Colonic mucosa (tissue), 4 donors: ENCODE results near the gene USP10. TPM values are rescaled to one million over a fixed set of nuclear protein-coding genes. Genes with fewer than 3 reads are reported as not detected.

Experiments used
- DNase-seq: peaks from one replicate; pipeline ENCODE4 v3.0.0-alpha.2; 2020
- H3K27ac ChIP-seq: fragments of 200-600 bp; one replicate; pipeline ENCODE4 v1.8.0; 2021
- H3K27me3 ChIP-seq: fragments of 200-600 bp; one replicate; pipeline ENCODE4 v1.8.0; 2021
- H3K36me3 ChIP-seq: fragments of 200-600 bp; one replicate; pipeline ENCODE4 v1.8.0; 2021
- H3K4me1 ChIP-seq: fragments of 200-600 bp; one replicate; pipeline ENCODE4 v1.8.0; 2021; ENCODE audit warnings: mild to moderate bottlenecking
- H3K4me3 ChIP-seq: fragments of 200-600 bp; one replicate; pipeline ENCODE4 v1.8.0; 2021
- H3K9ac ChIP-seq, 2 donors: one replicate each; pipeline ENCODE4 v1.7.0; 2013; ENCODE audit warnings: control low read depth in 2 of 2, low read depth in 2 of 2, low read length in 2 of 2
- H3K9me3 ChIP-seq: fragments of 200-600 bp; one replicate; pipeline ENCODE4 v1.8.0; 2021
- intact Hi-C: fragments of 100-400 bp; cut with DNase I; formaldehyde crosslinking; loops from one replicate; pipeline ENCODE4 v1.14.1; 2022
- total RNA-seq, 2 donors: library from RNA; stranded (reverse); fragmentation: NEBNext Ultra II Directional in 1 of 2; extraction: Animal tissue kit (Norgen Biotek cat#: 25700) in 1 of 2; gene quantifications; one replicate each; pipeline ENCODE4 v1.2.1, GENCODE V29; 2021
- TF ChIP-seq, protein P1 (sequence below): fragments of 200-600 bp; IDR thresholded peaks from one replicate; pipeline ENCODE4 v1.8.0; 2022; ENCODE audit warnings: antibody characterized with exemption, mild to moderate bottlenecking
- donor health status: healthy.
- donor health status: DM: no; HTN: no; CAD: no.
- donor health status: DM: no; HTN: no; CAD: no.

USP10 gene
- total RNA-seq, 2 donors from 2014 or later: 70.0 to 88.2 TPM

DNA sequence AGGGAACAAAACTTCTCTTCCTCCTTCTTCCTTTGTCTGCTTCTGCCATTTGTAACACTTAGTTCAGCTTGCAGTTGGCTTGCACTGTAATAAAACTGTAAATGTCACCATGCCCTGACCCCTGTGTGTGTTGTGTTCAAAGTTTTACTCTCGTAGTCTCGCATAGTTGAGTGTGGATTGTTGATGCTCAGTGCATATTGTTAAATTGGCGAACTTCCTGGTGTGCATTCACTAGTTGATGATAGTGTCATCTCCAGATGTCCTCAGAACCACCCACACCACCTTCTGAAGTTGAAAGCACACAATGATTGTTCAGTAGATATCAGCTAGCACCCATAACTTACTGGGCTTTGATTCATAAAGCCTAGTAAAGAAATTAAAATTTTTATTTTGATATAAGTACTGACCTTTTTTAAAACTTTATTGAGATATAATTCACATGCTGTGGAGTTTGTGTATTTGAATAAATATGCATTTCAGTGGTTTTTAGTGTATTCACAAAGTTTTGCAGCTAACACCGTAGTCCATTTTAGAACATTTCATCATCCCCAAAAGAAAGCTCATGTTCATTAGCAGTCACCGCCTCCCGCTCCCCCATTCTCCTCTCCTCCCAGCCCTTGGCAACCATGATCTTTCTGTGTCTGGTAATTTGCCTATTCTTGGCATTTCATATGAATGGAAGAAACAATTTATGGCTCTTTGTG is 25.0 kb downstream of the USP10 start:
- TF ChIP-seq, protein P1, sequence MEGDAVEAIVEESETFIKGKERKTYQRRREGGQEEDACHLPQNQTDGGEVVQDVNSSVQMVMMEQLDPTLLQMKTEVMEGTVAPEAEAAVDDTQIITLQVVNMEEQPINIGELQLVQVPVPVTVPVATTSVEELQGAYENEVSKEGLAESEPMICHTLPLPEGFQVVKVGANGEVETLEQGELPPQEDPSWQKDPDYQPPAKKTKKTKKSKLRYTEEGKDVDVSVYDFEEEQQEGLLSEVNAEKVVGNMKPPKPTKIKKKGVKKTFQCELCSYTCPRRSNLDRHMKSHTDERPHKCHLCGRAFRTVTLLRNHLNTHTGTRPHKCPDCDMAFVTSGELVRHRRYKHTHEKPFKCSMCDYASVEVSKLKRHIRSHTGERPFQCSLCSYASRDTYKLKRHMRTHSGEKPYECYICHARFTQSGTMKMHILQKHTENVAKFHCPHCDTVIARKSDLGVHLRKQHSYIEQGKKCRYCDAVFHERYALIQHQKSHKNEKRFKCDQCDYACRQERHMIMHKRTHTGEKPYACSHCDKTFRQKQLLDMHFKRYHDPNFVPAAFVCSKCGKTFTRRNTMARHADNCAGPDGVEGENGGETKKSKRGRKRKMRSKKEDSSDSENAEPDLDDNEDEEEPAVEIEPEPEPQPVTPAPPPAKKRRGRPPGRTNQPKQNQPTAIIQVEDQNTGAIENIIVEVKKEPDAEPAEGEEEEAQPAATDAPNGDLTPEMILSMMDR: no peak
- no peak overlapping the region for H3K4me3 ChIP-seq
- H3K27ac ChIP-seq: peak overlapping the region; percentile 56
- peak; percentile 29 for DNase-seq
- H3K9me3 ChIP-seq: no peaks in the 10 kb centered on the region
- peak overlapping the region in 1 of 2 donors; percentile 40 for H3K9ac ChIP-seq
- peaks cover 15% of the 10 kb centered on the region for H3K4me1 ChIP-seq
- no peaks in the 10 kb centered on the region for H3K27me3 ChIP-seq
- no peaks in the 10 kb centered on the region for H3K36me3 ChIP-seq
- intact Hi-C loops: loop anchor here (2.0 to 5.0 kb wide), 3 partner anchors 52 to 212 kb away; no protein-coding TSS in a partner anchor

DNA sequence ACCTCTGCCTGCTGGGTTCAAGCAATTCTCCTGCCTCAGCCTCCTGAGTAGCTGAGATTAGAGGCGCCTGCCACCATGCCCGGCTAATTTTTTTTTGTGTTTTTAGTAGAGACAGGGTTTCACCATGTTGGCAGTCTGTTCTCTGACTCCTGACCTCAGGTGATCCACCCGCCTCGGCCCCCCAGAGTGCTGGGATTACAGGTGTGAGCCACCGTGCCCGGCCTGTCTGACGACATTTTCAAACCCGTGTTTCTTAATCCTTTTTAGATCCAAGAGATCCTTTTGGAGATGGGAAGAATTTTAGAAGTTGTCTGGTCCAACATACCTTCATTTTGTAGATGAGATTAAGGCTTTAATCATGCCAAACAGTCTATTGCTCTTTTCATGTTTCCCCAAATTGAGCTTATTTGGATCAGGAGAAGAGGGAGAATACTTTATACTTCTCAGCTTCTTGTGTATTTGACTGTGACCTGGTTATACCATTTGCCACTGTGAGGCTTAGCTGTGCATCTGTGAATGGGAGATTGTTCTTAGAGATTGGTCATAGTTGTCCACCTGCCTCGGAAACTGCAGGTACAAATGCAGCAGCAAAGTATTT is 25.8 kb downstream of the USP10 start:
- H3K9ac ChIP-seq: no peak overlapping the region
- no peaks in the 10 kb centered on the region for H3K36me3 ChIP-seq
- no peaks in the 10 kb centered on the region for H3K27me3 ChIP-seq
- no peak overlapping the region for H3K4me3 ChIP-seq
- TF ChIP-seq, protein P1: no peak
- no peak for DNase-seq
- no peaks in the 10 kb centered on the region for H3K9me3 ChIP-seq
- intact Hi-C loops: loop anchor here (2.0 to 5.0 kb wide), 3 partner anchors 53 to 213 kb away; no protein-coding TSS in a partner anchor
- no peak overlapping the region for H3K27ac ChIP-seq
- peaks cover 15% of the 10 kb centered on the region for H3K4me1 ChIP-seq

DNA sequence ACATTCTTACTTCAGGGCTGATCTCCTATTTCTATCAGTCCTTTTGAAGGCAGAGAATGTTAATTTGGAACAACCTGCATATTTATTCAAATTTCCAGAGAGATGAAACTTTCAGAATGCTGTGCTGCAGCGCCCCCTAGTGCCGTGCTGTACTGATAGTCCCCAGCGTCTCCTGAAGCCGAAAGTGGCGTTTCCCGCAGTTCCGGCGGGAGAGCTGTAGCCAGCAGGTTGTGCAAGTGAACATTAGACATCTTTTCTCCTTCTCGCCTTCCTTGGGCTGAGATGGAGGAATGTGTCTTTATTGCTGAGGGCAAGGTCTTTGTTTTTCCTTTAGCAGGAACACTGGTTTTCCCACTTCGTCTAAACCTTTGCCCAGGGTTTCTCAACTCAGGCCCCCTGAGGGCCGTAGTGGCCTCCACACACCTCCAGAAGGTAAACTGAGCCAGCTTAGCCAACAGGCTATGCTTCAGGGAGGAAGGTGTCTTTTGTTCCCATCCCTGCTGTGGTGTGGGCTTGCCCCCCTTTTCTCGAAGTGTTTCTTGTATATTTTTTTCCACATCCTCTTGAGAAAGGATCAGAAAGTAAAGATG is 26.4 kb downstream of the USP10 start:
- H3K27ac ChIP-seq: peak overlapping the region; percentile 74
- H3K9me3 ChIP-seq: no peaks in the 10 kb centered on the region
- H3K36me3 ChIP-seq: no peaks in the 10 kb centered on the region
- TF ChIP-seq, protein P1: peak; percentile 94
- intact Hi-C loops: loop anchor here (5.0 kb wide), 2 partner anchors 104 to 214 kb away; no protein-coding TSS in a partner anchor
- peak; percentile 96 for DNase-seq
- H3K27me3 ChIP-seq: no peaks in the 10 kb centered on the region
- H3K4me1 ChIP-seq: peaks cover 17% of the 10 kb centered on the region
- H3K9ac ChIP-seq: peak overlapping the region; percentile 62 to 64
- no peak overlapping the region for H3K4me3 ChIP-seq

DNA sequence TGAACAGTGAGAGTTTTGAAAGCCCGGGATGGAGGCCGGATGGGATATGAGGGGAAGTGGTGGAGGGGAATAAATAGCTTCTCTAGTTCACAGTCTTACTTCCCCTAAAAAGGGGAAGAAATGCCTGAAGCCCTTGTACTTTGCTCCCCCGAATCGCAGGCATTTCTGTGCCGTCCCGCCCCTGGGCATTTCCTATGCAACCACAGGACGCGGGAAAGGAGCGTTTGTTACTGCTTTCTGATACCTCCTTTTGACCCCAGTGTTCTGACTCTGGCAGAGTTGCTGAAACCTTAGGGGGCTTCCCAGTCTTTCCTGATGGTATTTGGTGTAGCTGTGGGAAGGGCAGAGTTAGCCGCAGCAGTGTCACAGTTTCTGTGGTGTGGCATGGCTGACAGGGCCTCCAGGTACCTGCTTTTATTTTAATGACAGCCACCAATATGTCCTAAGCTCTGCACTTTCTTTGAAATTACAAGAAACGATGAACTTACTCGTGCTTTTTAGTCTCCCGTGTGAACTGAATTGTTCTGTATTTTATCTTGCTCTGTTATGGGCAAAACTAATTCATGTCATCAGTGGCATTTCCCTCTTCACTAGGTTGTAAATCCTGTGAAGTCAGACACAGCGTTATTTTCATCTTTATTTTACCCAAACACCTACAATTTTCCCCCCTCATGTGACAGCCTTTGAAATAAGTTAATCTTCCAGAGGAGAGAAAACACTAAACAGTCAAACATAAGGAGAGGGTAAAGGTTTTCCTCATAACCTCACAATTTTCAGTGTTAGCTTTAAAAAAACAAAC is 27.1 kb downstream of the USP10 start:
- peaks cover 22% of the 10 kb centered on the region for H3K4me1 ChIP-seq
- peak overlapping the region; percentile 62 to 64 for H3K9ac ChIP-seq
- no peaks in the 10 kb centered on the region for H3K27me3 ChIP-seq
- intact Hi-C loops: loop anchor here (5.0 kb wide), 2 partner anchors 105 to 215 kb away; no protein-coding TSS in a partner anchor
- H3K27ac ChIP-seq: peak overlapping the region; percentile 74
- H3K9me3 ChIP-seq: no peaks in the 10 kb centered on the region
- peak; percentile 69 for DNase-seq
- TF ChIP-seq, protein P1: no peak
- H3K36me3 ChIP-seq: no peaks in the 10 kb centered on the region
- H3K4me3 ChIP-seq: no peak overlapping the region

DNA sequence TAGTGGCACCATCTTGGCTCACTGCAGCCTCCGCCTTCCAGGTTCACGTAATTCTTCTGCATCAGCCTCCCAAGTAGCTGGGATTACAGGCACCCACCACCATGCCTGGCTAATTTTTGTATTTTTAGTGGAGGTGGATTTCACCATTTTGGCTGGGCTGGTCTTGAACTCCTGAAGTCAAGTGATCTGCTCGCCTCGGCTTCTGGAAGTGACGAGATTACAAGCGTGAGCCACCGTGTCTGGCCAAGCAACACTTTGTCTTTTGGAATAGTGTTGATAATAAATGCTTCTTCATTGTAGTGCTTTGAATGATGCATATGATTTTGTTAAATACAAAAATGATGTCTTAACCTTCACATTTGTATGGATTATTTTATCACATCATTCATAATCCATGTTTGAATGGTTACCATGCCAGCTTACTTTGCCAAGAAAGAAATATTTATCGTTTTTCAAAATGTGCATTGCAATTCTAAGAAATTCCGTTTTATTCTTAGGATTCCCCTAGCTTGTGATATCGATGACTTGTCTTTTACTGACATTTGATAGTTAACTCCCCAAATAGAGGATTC is 29.1 kb downstream of the USP10 start:
- Histone ChIP-seq H3K36me3 (no peaks in the 10 kb centered on the region), H3K9me3 (no peaks in the 10 kb centered on the region), H3K9ac (no peak overlapping the region), H3K27me3 (no peaks in the 10 kb centered on the region), H3K27ac (no peak overlapping the region), H3K4me1 (peaks cover 32% of the 10 kb centered on the region), H3K4me3 (no peak overlapping the region)
- intact Hi-C loops: loop anchor here (5.0 kb wide), 2 partner anchors 107 to 217 kb away; no protein-coding TSS in a partner anchor
- TF ChIP-seq, protein P1: no peak
- no peak for DNase-seq
